Measurements from ENCODE around the gene PTPRN2. TPM values are rescaled to one million over a fixed set of nuclear protein-coding genes. Genes with fewer than 3 reads are reported as not detected.

The PTPRN2 gene
- total and polyA plus RNA-seq, 2 of the 13 experiments (the other 11 are each of a cell fraction or from before 2014, with no cell fraction given): 2.5 to 24.2 TPM

GRCh38 chr7:157845203-157845835, 742.3 kb downstream of the PTPRN2 start (continued):
- TF ChIP-seq ZEB1 (IDR thresholded peaks at IDR 0.05; ENCODE audit: insufficient replicate concordance, low read depth) (no peak), GLI4 (CRISPR knock-in tag; IDR thresholded peaks at IDR 0.05; ENCODE audit: borderline replicate concordance) (no peak)

- intact Hi-C loops (cut with micrococcal nuclease; ENCODE audit: unreplicated experiment) (no loop called here), in situ Hi-C loops (cut with HindIII; ENCODE audit: extremely low pct_ligation_motif_present, low pct_unique_long_range_greater_than_20kb) (no loop called here)
- H2AFZ ChIP-seq (ENCODE audit: low read length): no peak overlapping the region
- no peaks in the 10 kb centered on the region for H3K36me3 ChIP-seq (replicated peaks in 1 of 2; ENCODE audit: control insufficient read depth in 1 of 2, insufficient read depth in 2 of 2, low read length in 2 of 2)
- ATAC-seq (no peak), DNase-seq (ENCODE audit: low spot score) (no peak), FAIRE-seq (no peak)
- 67% methylated on average over 7 of the region's 17 CpGs for WGBS (ENCODE audit: low lambda C conversion rate)
- no peaks in the 10 kb centered on the region for H3K9me3 ChIP-seq (ENCODE audit: low read length)
- TF ChIP-seq REPIN1 (CRISPR knock-in tag; IDR thresholded peaks at IDR 0.05; ENCODE audit: borderline replicate concordance, low read depth) (no peak), PHF8 (CRISPR knock-in tag; IDR thresholded peaks at IDR 0.05) (no peak), SMARCE1 (IDR thresholded peaks at IDR 0.05; ENCODE audit: borderline replicate concordance) (no peak), HIVEP1 (CRISPR knock-in tag; IDR thresholded peaks at IDR 0.05) (no peak), ZBTB1 (CRISPR knock-in tag; IDR thresholded peaks at IDR 0.05; ENCODE audit: borderline replicate concordance) (no peak), ZNF567 (CRISPR knock-in tag; IDR thresholded peaks at IDR 0.05; ENCODE audit: borderline replicate concordance) (no peak), ZNF605 (CRISPR knock-in tag; IDR thresholded peaks at IDR 0.05) (no peak), ZMYM3 (CRISPR knock-in tag; IDR thresholded peaks at IDR 0.05) (no peak), TFAP4 (IDR thresholded peaks at IDR 0.05; ENCODE audit: borderline replicate concordance, low read depth) (no peak), ZBTB42 (CRISPR knock-in tag; IDR thresholded peaks at IDR 0.05) (no peak), ZEB1 (IDR thresholded peaks at IDR 0.05; ENCODE audit: insufficient replicate concordance, low read depth) (no peak), MBD4 (IDR thresholded peaks at IDR 0.05; ENCODE audit: borderline replicate concordance, low read length) (no peak), CEBPZ (IDR thresholded peaks at IDR 0.05; ENCODE audit: low read length) (no peak), CBX1 (IDR thresholded peaks at IDR 0.05; ENCODE audit: low read depth) (no peak), ARHGAP35 (CRISPR knock-in tag; IDR thresholded peaks at IDR 0.05; ENCODE audit: borderline replicate concordance) (no peak)
- no peak overlapping the region for H3K27ac ChIP-seq (ENCODE audit: extremely low read length, insufficient read depth, low read length)
- no peaks in the 10 kb centered on the region for H3K4me1 ChIP-seq (ENCODE audit: insufficient read depth, low read length)
- peaks cover 3 to 26% of the 10 kb centered on the region in 2 experiments; a peak in 2 of 5 replicates for H3K27me3 ChIP-seq (ENCODE audit: control insufficient read depth in 1 of 2, insufficient read depth in 2 of 2, low read length in 2 of 2)
- ChIA-PET CTCF (ENCODE audit: low intra/inter-chr PET ratio, low total read pairs) (no interaction called here), POLR2A (no interaction called here)
- no peak overlapping the region for H3K4me2 ChIP-seq (ENCODE audit: low read depth, low read length)
- H3K79me2 ChIP-seq (ENCODE audit: insufficient read depth, low read length): no peaks in the 10 kb centered on the region
- H3K4me3 ChIP-seq (replicated peaks in 1 of 3; ENCODE audit: insufficient read depth in 1 of 3, low read depth in 2 of 3, low read length in 3 of 3): no peak overlapping the region
- peaks cover 13% of the 10 kb centered on the region; the same call in 1 of the 2 replicates for H4K20me1 ChIP-seq (ENCODE audit: insufficient read depth, low read length)
- BruUV-seq (replicated peaks): no TSS peak
- no peak overlapping the region for H3K9ac ChIP-seq (ENCODE audit: insufficient read depth, low read depth, low read length)
Measured at GRCh38 chr7:157844611-157845010, 743.0 kb downstream of the PTPRN2 start.
